CD4-positive, CD25-positive, alpha-beta regulatory T cell (primary cell): Measurements from ENCODE around the gene EPS15. TPM values are rescaled to one million over a fixed set of nuclear protein-coding genes. Genes with fewer than 3 reads are reported as not detected.
A peak's percentile ranks its signal among the peaks of the same experiment; 100 is the strongest.
"Not testable (repeated sequence)": the region's sequence is repeated elsewhere in the genome, so short reads cannot be mapped to it uniquely, and the experiment has no call there.

Source experiments
- ATAC-seq, 2 donors: fragments of 150-1000 bp; cut with Tn5 transposase; one replicate each; pipeline ENCODE4 v1.10.0; 2021; ENCODE audit warnings: low read depth in 2 of 2, moderate number of reproducible peaks in 2 of 2, moderate library complexity in 1 of 2
- DNase-seq, 3 donors: peaks; one replicate each; pipeline versions ENCODE4 v3.0.0 to v3.0.0-alpha.2; 2012 to 2022; ENCODE audit warnings: mixed read lengths in 1 of 3
- H3K27ac ChIP-seq: one replicate; pipeline ENCODE4 v1.7.0; 2013; ENCODE audit warnings: mild to moderate bottlenecking, low read length; ENCODE audit not compliant: insufficient read depth, poor library complexity, severe bottlenecking
- H3K27me3 ChIP-seq: one replicate; pipeline ENCODE4 v1.7.0; 2013; ENCODE audit warnings: low read length; ENCODE audit not compliant: control insufficient read depth, insufficient read depth
- H3K36me3 ChIP-seq: one replicate; pipeline ENCODE4 v1.7.0; 2013; ENCODE audit warnings: mild to moderate bottlenecking, low read length, moderate library complexity; ENCODE audit not compliant: control insufficient read depth, insufficient read depth
- H3K4me1 ChIP-seq: 2 replicates; pipeline ENCODE4 v1.7.0; 2013; ENCODE audit warnings: mild to moderate bottlenecking, low read length; ENCODE audit not compliant: insufficient read depth, control insufficient read depth, poor library complexity, severe bottlenecking
- H3K4me3 ChIP-seq: one replicate; pipeline ENCODE4 v1.7.0; 2013; ENCODE audit warnings: low read depth, mild to moderate bottlenecking, low read length, moderate library complexity
- H3K9me3 ChIP-seq, 2 experiments: 1 replicate in 1 of 2; 2 replicates in 1 of 2; pipeline ENCODE4 v1.7.0; 2013; ENCODE audit warnings: low read length in 2 of 2, mild to moderate bottlenecking in 1 of 2, moderate library complexity in 1 of 2; ENCODE audit not compliant: control insufficient read depth in 2 of 2
- H3K27ac Mint-ChIP-seq, 3 donors: one replicate each; pipeline ENCODE4 v1.8.0; 2020 to 2022; ENCODE audit warnings: mild to moderate bottlenecking in 3 of 3, mixed read lengths in 3 of 3, moderate library complexity in 2 of 3
- H3K27me3 Mint-ChIP-seq: one replicate; pipeline ENCODE4 v1.8.0; 2022; ENCODE audit warnings: mild to moderate bottlenecking, mixed read lengths
- H3K36me3 Mint-ChIP-seq: one replicate; pipeline ENCODE4 v1.8.0; 2020; ENCODE audit warnings: mixed read lengths
- H3K4me1 Mint-ChIP-seq, 4 donors: one replicate each; pipeline ENCODE4 v1.8.0; 2020 to 2022; ENCODE audit warnings: mixed read lengths in 4 of 4, mild to moderate bottlenecking in 1 of 4
- H3K4me3 Mint-ChIP-seq, 4 donors: one replicate each; pipeline ENCODE4 v1.8.0; 2020 to 2022; ENCODE audit warnings: mild to moderate bottlenecking in 4 of 4, mixed read lengths in 4 of 4, moderate library complexity in 3 of 4
- H3K9me3 Mint-ChIP-seq, 7 donors: one replicate each; pipeline ENCODE4 v1.8.0; 2020 to 2022; ENCODE audit warnings: mixed read lengths in 7 of 7, mild to moderate bottlenecking in 3 of 7, moderate library complexity in 2 of 7
- polyA plus RNA-seq, 4 donors: library from polyadenylated mRNA; unstranded; fragments of 300-500 nt; fragmentation: Illumina TruSeq; gene quantifications; one replicate each; pipeline ENCODE4 v1.2.3, GENCODE V29; 2021
- total RNA-seq: library from RNA; stranded (reverse); gene quantifications from one replicate; pipeline ENCODE4 v1.2.3, GENCODE V29; 2022

EPS15 gene
- total and polyA plus RNA-seq, 5 donors from 2014 or later: 58.5 to 135 (median 83.5) TPM

DNA sequence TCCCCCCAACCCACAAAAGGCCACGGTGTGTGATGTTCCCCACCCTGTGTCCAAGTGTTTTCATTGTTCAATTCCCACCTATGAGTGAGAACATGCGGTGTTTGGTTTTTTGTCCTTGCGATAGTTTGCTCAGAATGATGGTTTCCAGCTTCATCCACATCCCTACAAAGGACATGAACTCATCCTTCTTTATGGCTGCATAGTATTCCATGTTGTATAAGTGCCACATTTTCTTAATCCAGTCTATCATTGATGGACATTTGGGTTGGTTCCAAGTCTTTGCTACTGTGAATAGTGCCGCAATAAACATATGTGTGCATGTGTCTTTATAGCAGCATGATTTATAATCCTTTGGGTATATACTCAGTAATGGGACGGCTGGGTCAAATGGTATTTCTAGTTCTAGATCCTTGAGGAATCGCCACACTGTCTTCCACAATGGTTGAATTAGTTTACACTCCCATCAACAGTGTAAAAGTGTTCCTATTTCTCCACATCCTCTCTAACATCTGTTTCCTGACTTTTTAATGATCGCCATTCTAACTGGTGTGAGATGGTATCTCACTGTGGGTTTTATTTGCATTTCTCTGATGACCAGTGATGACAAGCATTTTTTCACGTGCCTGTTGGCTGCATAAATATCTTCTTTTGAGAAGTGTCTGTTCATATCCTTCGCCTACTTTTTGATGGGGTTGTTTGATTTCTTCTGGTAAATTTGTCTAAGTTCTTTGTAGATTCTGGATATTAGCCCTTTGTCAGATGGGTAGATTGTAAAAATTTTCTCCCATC is 44.0 kb downstream of the EPS15 start:
- DNase-seq, H3K27ac ChIP-seq, H3K9me3 ChIP-seq, H3K4me1 ChIP-seq, H3K4me3 ChIP-seq, H3K9me3 Mint-ChIP-seq, H3K4me3 Mint-ChIP-seq, H3K27me3 Mint-ChIP-seq, ATAC-seq, H3K27me3 ChIP-seq: not testable (repeated sequence)
- peak overlapping the region in 1 of 3 donors; percentile 31 for H3K27ac Mint-ChIP-seq
- peaks cover 32% of the 10 kb centered on the region for H3K36me3 ChIP-seq
- peaks cover 51% of the 10 kb centered on the region for H3K36me3 Mint-ChIP-seq
- H3K4me1 Mint-ChIP-seq: peaks cover 19 to 25% (median 24%) of the 10 kb centered on the region in 4 donors

DNA sequence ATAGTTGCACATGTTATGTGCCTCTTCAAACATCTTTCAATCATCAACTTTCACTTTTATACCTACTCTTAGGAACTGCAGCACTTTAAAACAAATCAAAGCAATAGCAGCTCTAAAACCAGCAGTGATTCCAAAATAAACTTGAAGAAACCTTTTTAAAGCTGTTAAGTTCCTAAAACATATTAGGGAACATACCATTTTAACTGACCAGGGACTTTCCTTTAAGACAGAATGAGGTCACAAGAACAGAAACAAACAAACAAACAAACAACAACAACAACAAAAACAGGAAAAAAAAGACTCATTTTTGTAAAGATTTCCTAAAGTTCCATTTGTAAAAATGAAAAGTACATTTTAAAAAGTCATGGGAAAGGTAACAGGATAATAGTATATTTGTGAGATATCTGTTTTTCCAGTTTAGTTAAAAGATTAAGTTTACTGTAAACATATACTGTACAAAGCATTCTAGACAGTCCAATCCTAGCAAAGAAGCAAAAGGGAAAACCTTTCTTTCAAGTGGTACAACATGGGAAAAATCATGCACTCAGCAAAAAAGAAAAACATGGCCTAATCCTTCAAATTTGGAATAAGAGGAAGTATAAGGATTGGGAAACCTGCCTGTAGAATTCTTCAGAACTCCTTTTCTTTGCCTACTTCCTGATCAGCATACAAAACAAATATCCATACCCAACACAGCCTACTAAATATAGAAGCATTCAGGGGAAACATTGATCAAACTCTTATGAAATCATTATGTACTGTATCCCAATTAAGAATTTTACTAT is 45.5 kb downstream of the EPS15 start:
- H3K27me3 ChIP-seq: no peaks in the 10 kb centered on the region
- no peak for DNase-seq
- Mint-ChIP-seq H3K4me1 (peaks cover 19 to 34% (median 32%) of the 10 kb centered on the region in 4 donors), H3K4me3 (no peak overlapping the region), H3K27ac (peak overlapping the region; percentile 62 to 83 (median 64)), H3K9me3 (peaks cover 0 to 5% (median 4%) of the 10 kb centered on the region in 7 donors), H3K27me3 (no peaks in the 10 kb centered on the region), H3K36me3 (peaks cover 48% of the 10 kb centered on the region)
- no peak overlapping the region for H3K4me3 ChIP-seq
- no peak for ATAC-seq
- H3K27ac ChIP-seq: peak overlapping the region; percentile 24
- peaks cover 34% of the 10 kb centered on the region for H3K36me3 ChIP-seq
- peaks cover 0 to 1% of the 10 kb centered on the region in 2 experiments for H3K9me3 ChIP-seq
- H3K4me1 ChIP-seq: no peaks in the 10 kb centered on the region

DNA sequence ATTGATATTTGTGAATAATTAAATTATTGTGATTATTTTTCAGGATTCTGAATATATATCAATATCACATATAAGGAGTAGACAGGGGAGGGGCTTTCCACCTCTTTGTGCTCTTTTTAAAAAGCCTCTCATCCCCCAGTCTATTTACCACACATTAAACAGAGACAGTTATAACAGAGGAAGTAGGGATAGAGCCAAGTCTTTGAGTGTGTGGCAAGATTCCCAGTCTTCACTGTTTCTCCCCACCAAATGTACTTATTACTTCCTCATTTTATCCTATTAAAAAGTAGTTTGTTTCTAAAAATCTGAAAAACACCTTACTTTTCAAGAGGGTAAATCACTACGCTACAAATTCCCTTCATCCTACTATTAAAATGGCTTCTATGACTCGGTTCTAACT is 46.7 kb downstream of the EPS15 start:
- Histone ChIP-seq H3K27ac (no peak overlapping the region), H3K4me1 (no peaks in the 10 kb centered on the region), H3K4me3 (no peak overlapping the region), H3K27me3 (no peaks in the 10 kb centered on the region), H3K36me3 (peaks cover 45% of the 10 kb centered on the region), H3K9me3 (peaks cover 0 to 1% of the 10 kb centered on the region in 2 experiments)
- Mint-ChIP-seq H3K4me1 (peaks cover 19 to 34% (median 32%) of the 10 kb centered on the region in 4 donors), H3K27me3 (no peaks in the 10 kb centered on the region), H3K36me3 (peaks cover 54% of the 10 kb centered on the region), H3K27ac (peak overlapping the region in 1 of 3 donors; percentile 5), H3K9me3 (peaks cover 0 to 5% (median 2%) of the 10 kb centered on the region in 7 donors), H3K4me3 (no peak overlapping the region)
- DNase-seq (no peak), ATAC-seq (no peak)

DNA sequence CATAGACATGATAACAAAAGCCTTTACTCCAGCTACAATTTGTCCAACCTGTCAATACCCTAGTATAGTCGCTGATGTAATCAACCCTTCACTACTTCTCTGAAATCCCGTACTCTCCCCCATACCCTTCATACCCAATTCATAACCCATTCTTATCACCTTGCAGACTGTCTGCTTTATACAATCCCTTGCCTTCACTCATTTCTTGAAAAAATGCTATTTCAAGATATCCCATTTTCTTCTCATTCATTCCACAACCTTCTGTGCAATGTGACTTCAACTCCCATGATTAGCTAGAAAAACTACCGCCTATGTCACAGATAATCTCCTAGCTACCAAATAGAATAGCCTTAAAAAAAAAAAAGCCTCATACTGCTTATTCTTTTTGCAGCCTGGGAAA is 49.5 kb downstream of the EPS15 start:
- Mint-ChIP-seq H3K27ac (no peak overlapping the region), H3K4me3 (no peak overlapping the region), H3K27me3 (no peaks in the 10 kb centered on the region), H3K36me3 (peaks cover 54% of the 10 kb centered on the region), H3K9me3 (no peaks in the 10 kb centered on the region), H3K4me1 (peaks cover 24 to 34% (median 33%) of the 10 kb centered on the region in 4 donors)
- no peaks in the 10 kb centered on the region for H3K27me3 ChIP-seq
- H3K36me3 ChIP-seq: peaks cover 51% of the 10 kb centered on the region
- no peak overlapping the region for H3K4me3 ChIP-seq
- DNase-seq: no peak
- no peaks in the 10 kb centered on the region for H3K9me3 ChIP-seq
- H3K27ac ChIP-seq: no peak overlapping the region
- no peak for ATAC-seq
- no peaks in the 10 kb centered on the region for H3K4me1 ChIP-seq

DNA sequence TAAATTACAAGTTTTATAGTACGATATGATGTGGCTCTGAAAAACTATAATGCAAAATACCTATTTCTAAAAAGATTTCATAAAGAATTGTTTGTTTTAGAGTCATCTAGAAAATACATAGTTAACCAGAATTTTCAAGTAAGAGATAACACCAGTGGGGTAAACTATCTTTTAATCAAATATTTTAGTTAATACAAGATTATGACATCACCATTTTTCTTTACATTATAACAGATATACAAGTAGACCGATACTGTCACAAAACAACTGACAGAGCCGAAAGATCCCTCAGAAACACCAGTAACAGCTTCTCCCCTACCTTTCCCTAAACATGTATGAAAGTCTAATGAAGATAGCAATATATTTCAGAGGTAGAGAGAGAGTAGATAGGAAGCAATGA is 54.2 kb downstream of the EPS15 start:
- Histone ChIP-seq H3K4me1 (no peaks in the 10 kb centered on the region), H3K9me3 (no peaks in the 10 kb centered on the region), H3K27ac (no peak overlapping the region), H3K4me3 (no peak overlapping the region), H3K36me3 (peaks cover 51% of the 10 kb centered on the region), H3K27me3 (no peaks in the 10 kb centered on the region)
- ATAC-seq (no peak), DNase-seq (no peak)
- Mint-ChIP-seq H3K27ac (peak overlapping the region in 1 of 3 donors; percentile 5), H3K27me3 (no peaks in the 10 kb centered on the region), H3K4me3 (no peak overlapping the region), H3K36me3 (peaks cover 47% of the 10 kb centered on the region), H3K4me1 (peaks cover 6 to 13% (median 13%) of the 10 kb centered on the region in 4 donors), H3K9me3 (no peaks in the 10 kb centered on the region)

DNA sequence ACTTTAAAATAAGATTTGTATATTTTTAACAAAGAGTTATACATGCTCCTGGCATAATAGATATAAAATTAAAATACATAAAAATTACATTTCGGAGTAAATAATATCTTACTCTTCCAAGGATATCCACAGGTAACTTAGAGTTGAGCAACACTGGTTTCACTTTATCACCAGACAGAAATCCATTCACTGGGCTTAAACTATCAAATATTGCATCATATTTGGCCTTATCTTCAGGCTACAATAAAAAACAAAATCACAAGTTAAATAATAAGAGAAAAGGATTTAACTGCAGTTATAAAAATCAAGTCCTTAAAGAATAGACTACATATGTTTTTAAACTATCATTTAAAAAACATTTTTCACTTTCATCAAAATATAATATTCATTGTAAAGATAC is 55.5 kb downstream of the EPS15 start:
- DNase-seq: no peak
- Mint-ChIP-seq H3K9me3 (no peaks in the 10 kb centered on the region), H3K4me3 (no peak overlapping the region), H3K27me3 (no peaks in the 10 kb centered on the region), H3K27ac (no peak overlapping the region), H3K4me1 (peaks cover 0 to 13% (median 7%) of the 10 kb centered on the region in 4 donors), H3K36me3 (peaks cover 46% of the 10 kb centered on the region)
- no peak for ATAC-seq
- no peaks in the 10 kb centered on the region for H3K27me3 ChIP-seq
- H3K4me3 ChIP-seq: no peak overlapping the region
- H3K4me1 ChIP-seq: no peaks in the 10 kb centered on the region
- H3K27ac ChIP-seq: no peak overlapping the region
- peaks cover 52% of the 10 kb centered on the region for H3K36me3 ChIP-seq
- H3K9me3 ChIP-seq: no peaks in the 10 kb centered on the region

DNA sequence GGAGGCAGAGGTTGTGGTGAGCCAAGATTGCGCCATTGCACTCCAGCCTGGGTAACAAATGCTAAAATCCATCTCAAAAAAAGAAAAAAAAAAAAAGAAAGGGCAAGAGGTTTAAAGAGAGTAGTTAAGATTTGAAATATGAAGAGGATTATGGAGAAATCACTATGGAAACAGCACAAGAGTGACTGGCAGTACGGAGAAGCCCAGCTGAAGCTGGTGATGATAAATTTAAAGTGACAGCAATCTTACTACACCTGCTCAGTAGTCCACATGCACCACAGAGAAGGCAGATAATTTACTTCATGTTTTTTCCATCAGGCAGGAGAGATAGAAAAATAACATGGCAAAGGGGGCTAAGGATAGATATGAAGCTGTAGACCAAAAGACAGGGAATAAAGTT is 56.8 kb downstream of the EPS15 start:
- Mint-ChIP-seq H3K27ac (peak overlapping the region in 1 of 3 donors; percentile 3), H3K4me1 (peaks cover 5 to 13% (median 7%) of the 10 kb centered on the region in 4 donors), H3K36me3 (peaks cover 45% of the 10 kb centered on the region)
- not testable (repeated sequence) for H3K4me3 Mint-ChIP-seq, H3K9me3 ChIP-seq, H3K9me3 Mint-ChIP-seq, H3K27me3 Mint-ChIP-seq, H3K4me3 ChIP-seq, ATAC-seq, H3K4me1 ChIP-seq, H3K27ac ChIP-seq, DNase-seq, H3K27me3 ChIP-seq
- peaks cover 44% of the 10 kb centered on the region for H3K36me3 ChIP-seq
